ENCODE results near the gene PPP2CA.

PPP2CA gene

GRCh38 chr5:134174841-134175839 lies 50.7 kb downstream of the PPP2CA start:
- Histone ChIP-seq H3K36me3 (ENCODE audit: control insufficient read depth in 1 of 2, insufficient read depth in 2 of 2, low read length in 2 of 2) (peaks cover 11 to 18% of the 10 kb centered on the region in 2 experiments), H2BK5ac (ENCODE audit: low read depth, low read length, poor library complexity) (no peak overlapping the region), H3K4me1 (ENCODE audit: control insufficient read depth in 1 of 2, insufficient read depth in 2 of 2, low read length in 2 of 2) (peaks cover 0 to 5% of the 10 kb centered on the region in 2 experiments), H2BK12ac (ENCODE audit: low read length) (no peak overlapping the region), H4K8ac (ENCODE audit: low read depth, low read length) (no peak overlapping the region), H3K9me3 (ENCODE audit: insufficient read depth, low read depth, low read length) (no peaks in the 10 kb centered on the region), H2AFZ (ENCODE audit: insufficient read depth, low read length, poor library complexity) (no peak overlapping the region), H2BK120ac (ENCODE audit: insufficient read depth, low read length, poor library complexity) (no peak overlapping the region), H3K4ac (ENCODE audit: low read depth, low read length) (peak overlapping the region; percentile 94), H4K91ac (ENCODE audit: low read depth, low read length) (no peak overlapping the region), H3K27ac (ENCODE audit: low read depth, low read length) (no peak overlapping the region), H3K14ac (ENCODE audit: low read length) (no peak overlapping the region), H3K18ac (ENCODE audit: low read length) (no peak overlapping the region), H3K79me1 (ENCODE audit: low read length) (peaks cover 13% of the 10 kb centered on the region), H3K4me3 (ENCODE audit: low read depth, low read length) (no peak overlapping the region), H3K23ac (ENCODE audit: low read length) (no peak overlapping the region), H3K27me3 (ENCODE audit: insufficient read depth, low read length) (no peaks in the 10 kb centered on the region), H3K4me2 (ENCODE audit: low read length) (peak overlapping the region; percentile 80), H3K79me2 (ENCODE audit: control insufficient read depth, insufficient read depth, low read length, poor library complexity) (peaks cover 12% of the 10 kb centered on the region), H4K12ac (ENCODE audit: low read depth, low read length) (no peak overlapping the region), H2AK5ac (ENCODE audit: low read length) (no peak overlapping the region), H3K9ac (ENCODE audit: low read length) (no peak overlapping the region)
- peak in 1 of 2 donors; percentile 43 for DNase-seq
- WGBS (ENCODE audit: extremely low coverage, insufficient coverage, insufficient read length): no CpG with 5 or more reads among the region's 10 CpGs

DNA sequence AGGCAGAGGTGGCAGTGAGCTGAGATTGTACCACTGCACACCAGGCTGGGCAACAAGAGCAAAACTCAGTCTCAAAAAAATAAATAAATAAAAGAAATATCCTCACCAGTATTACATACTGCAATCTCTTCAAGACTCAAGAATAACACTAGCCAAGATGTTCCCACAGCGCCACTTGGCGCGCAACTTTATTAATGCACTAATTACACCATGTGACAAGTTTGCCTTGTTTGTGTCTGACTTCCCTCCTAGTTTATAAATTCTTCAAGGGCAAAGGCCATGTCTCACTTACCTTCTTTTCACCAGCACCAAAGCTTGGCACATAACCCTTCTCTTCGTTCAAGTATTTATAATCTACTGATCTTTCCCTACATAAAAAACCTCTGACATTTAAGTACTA lies 53.9 kb downstream of the PPP2CA start:
- H3K79me1 ChIP-seq (ENCODE audit: low read length): peaks cover 7% of the 10 kb centered on the region
- H2AFZ ChIP-seq (ENCODE audit: insufficient read depth, low read length, poor library complexity): no peak overlapping the region
- H3K36me3 ChIP-seq (ENCODE audit: control insufficient read depth in 1 of 2, insufficient read depth in 2 of 2, low read length in 2 of 2): peaks cover 15 to 24% of the 10 kb centered on the region in 2 experiments
- H2BK12ac ChIP-seq (ENCODE audit: low read length): no peak overlapping the region
- no peak overlapping the region for H3K9ac ChIP-seq (ENCODE audit: low read length)
- no peak overlapping the region for H4K12ac ChIP-seq (ENCODE audit: low read depth, low read length)
- H4K91ac ChIP-seq (ENCODE audit: low read depth, low read length): no peak overlapping the region
- no peak overlapping the region for H2BK120ac ChIP-seq (ENCODE audit: insufficient read depth, low read length, poor library complexity)
- H3K14ac ChIP-seq (ENCODE audit: low read length): no peak overlapping the region
- no peak overlapping the region for H3K4me3 ChIP-seq (ENCODE audit: low read depth, low read length)
- H3K9me3 ChIP-seq (ENCODE audit: insufficient read depth, low read depth, low read length): no peaks in the 10 kb centered on the region
- no peak overlapping the region for H2BK5ac ChIP-seq (ENCODE audit: low read depth, low read length, poor library complexity)
- no peak overlapping the region for H3K4ac ChIP-seq (ENCODE audit: low read depth, low read length)
- WGBS (ENCODE audit: extremely low coverage, insufficient coverage, insufficient read length): no CpG with 5 or more reads among the region's 4 CpGs
- no peak overlapping the region for H3K4me2 ChIP-seq (ENCODE audit: low read length)
- peaks cover 10% of the 10 kb centered on the region for H3K79me2 ChIP-seq (ENCODE audit: control insufficient read depth, insufficient read depth, low read length, poor library complexity)
- H3K4me1 ChIP-seq (ENCODE audit: control insufficient read depth in 1 of 2, insufficient read depth in 2 of 2, low read length in 2 of 2): no peaks in the 10 kb centered on the region
- H3K27ac ChIP-seq (ENCODE audit: low read depth, low read length): no peak overlapping the region
- no peak overlapping the region for H3K23ac ChIP-seq (ENCODE audit: low read length)
- H4K8ac ChIP-seq (ENCODE audit: low read depth, low read length): no peak overlapping the region
- no peak overlapping the region for H2AK5ac ChIP-seq (ENCODE audit: low read length)
- H3K27me3 ChIP-seq (ENCODE audit: insufficient read depth, low read length): no peaks in the 10 kb centered on the region
- no peak overlapping the region for H3K18ac ChIP-seq (ENCODE audit: low read length)
- DNase-seq: peak in 1 of 2 donors; percentile 38

GRCh38 chr5:134162592-134162991 lies 63.3 kb downstream of the PPP2CA start:
- H3K23ac ChIP-seq (ENCODE audit: low read length): no peak overlapping the region
- peaks cover 4% of the 10 kb centered on the region for H3K9me3 ChIP-seq (ENCODE audit: insufficient read depth, low read depth, low read length)
- no peaks in the 10 kb centered on the region for H3K4me1 ChIP-seq (ENCODE audit: control insufficient read depth in 1 of 2, insufficient read depth in 2 of 2, low read length in 2 of 2)
- H3K18ac ChIP-seq (ENCODE audit: low read length): no peak overlapping the region
- no peak overlapping the region for H4K12ac ChIP-seq (ENCODE audit: low read depth, low read length)
- no peak for DNase-seq
- H3K4me2 ChIP-seq (ENCODE audit: low read length): no peak overlapping the region
- H3K79me2 ChIP-seq (ENCODE audit: control insufficient read depth, insufficient read depth, low read length, poor library complexity): no peaks in the 10 kb centered on the region
- H2AK5ac ChIP-seq (ENCODE audit: low read length): no peak overlapping the region
- no peak overlapping the region for H3K27ac ChIP-seq (ENCODE audit: low read depth, low read length)
- H3K36me3 ChIP-seq (ENCODE audit: control insufficient read depth in 1 of 2, insufficient read depth in 2 of 2, low read length in 2 of 2): peaks cover 30 to 32% of the 10 kb centered on the region in 2 experiments
- no peak overlapping the region for H4K91ac ChIP-seq (ENCODE audit: low read depth, low read length)
- no peak overlapping the region for H3K4me3 ChIP-seq (ENCODE audit: low read depth, low read length)
- H3K4ac ChIP-seq (ENCODE audit: low read depth, low read length): no peak overlapping the region
- H4K8ac ChIP-seq (ENCODE audit: low read depth, low read length): no peak overlapping the region
- no peak overlapping the region for H3K9ac ChIP-seq (ENCODE audit: low read length)
- H2BK120ac ChIP-seq (ENCODE audit: insufficient read depth, low read length, poor library complexity): no peak overlapping the region
- H2BK12ac ChIP-seq (ENCODE audit: low read length): no peak overlapping the region
- no peak overlapping the region for H2BK5ac ChIP-seq (ENCODE audit: low read depth, low read length, poor library complexity)
- H2AFZ ChIP-seq (ENCODE audit: insufficient read depth, low read length, poor library complexity): no peak overlapping the region
- no peak overlapping the region for H3K14ac ChIP-seq (ENCODE audit: low read length)
- H3K27me3 ChIP-seq (ENCODE audit: insufficient read depth, low read length): no peaks in the 10 kb centered on the region
- WGBS (ENCODE audit: extremely low coverage, insufficient coverage, insufficient read length): no CpG with 5 or more reads among the region's 5 CpGs
- no peaks in the 10 kb centered on the region for H3K79me1 ChIP-seq (ENCODE audit: low read length)

GRCh38 chr5:134161513-134162395 lies 64.1 kb downstream of the PPP2CA start:
- Histone ChIP-seq H2BK12ac (ENCODE audit: low read length) (no peak overlapping the region), H4K91ac (ENCODE audit: low read depth, low read length) (no peak overlapping the region), H3K4me1 (ENCODE audit: control insufficient read depth in 1 of 2, insufficient read depth in 2 of 2, low read length in 2 of 2) (no peaks in the 10 kb centered on the region), H4K12ac (ENCODE audit: low read depth, low read length) (no peak overlapping the region), H3K4ac (ENCODE audit: low read depth, low read length) (no peak overlapping the region), H3K79me1 (ENCODE audit: low read length) (no peaks in the 10 kb centered on the region), H3K9ac (ENCODE audit: low read length) (no peak overlapping the region), H3K36me3 (ENCODE audit: control insufficient read depth in 1 of 2, insufficient read depth in 2 of 2, low read length in 2 of 2) (peaks cover 30 to 32% of the 10 kb centered on the region in 2 experiments), H3K18ac (ENCODE audit: low read length) (no peak overlapping the region), H4K8ac (ENCODE audit: low read depth, low read length) (no peak overlapping the region), H2BK120ac (ENCODE audit: insufficient read depth, low read length, poor library complexity) (no peak overlapping the region), H3K79me2 (ENCODE audit: control insufficient read depth, insufficient read depth, low read length, poor library complexity) (no peaks in the 10 kb centered on the region), H2AFZ (ENCODE audit: insufficient read depth, low read length, poor library complexity) (no peak overlapping the region), H3K14ac (ENCODE audit: low read length) (no peak overlapping the region), H3K27ac (ENCODE audit: low read depth, low read length) (no peak overlapping the region), H3K23ac (ENCODE audit: low read length) (no peak overlapping the region), H3K4me3 (ENCODE audit: low read depth, low read length) (no peak overlapping the region), H3K4me2 (ENCODE audit: low read length) (no peak overlapping the region), H3K27me3 (ENCODE audit: insufficient read depth, low read length) (no peaks in the 10 kb centered on the region), H2BK5ac (ENCODE audit: low read depth, low read length, poor library complexity) (no peak overlapping the region), H2AK5ac (ENCODE audit: low read length) (no peak overlapping the region), H3K9me3 (ENCODE audit: insufficient read depth, low read depth, low read length) (peaks cover 4% of the 10 kb centered on the region)
- no CpG with 5 or more reads among the region's 6 CpGs for WGBS (ENCODE audit: extremely low coverage, insufficient coverage, insufficient read length)
- peak; percentile 63 to 83 for DNase-seq
